Activated effector memory CD4-positive, alpha-beta T cell treated with anti-CD3 and anti-CD28 coated beads, Interleukin-2, amount 50 U/mL, for 16 hours (primary cell): ENCODE measurements around the gene CDH1.

Source experiments
- DNase-seq: peaks from one replicate; pipeline ENCODE4 v3.0.0-alpha.2; 2020

The CDH1 gene

DNA sequence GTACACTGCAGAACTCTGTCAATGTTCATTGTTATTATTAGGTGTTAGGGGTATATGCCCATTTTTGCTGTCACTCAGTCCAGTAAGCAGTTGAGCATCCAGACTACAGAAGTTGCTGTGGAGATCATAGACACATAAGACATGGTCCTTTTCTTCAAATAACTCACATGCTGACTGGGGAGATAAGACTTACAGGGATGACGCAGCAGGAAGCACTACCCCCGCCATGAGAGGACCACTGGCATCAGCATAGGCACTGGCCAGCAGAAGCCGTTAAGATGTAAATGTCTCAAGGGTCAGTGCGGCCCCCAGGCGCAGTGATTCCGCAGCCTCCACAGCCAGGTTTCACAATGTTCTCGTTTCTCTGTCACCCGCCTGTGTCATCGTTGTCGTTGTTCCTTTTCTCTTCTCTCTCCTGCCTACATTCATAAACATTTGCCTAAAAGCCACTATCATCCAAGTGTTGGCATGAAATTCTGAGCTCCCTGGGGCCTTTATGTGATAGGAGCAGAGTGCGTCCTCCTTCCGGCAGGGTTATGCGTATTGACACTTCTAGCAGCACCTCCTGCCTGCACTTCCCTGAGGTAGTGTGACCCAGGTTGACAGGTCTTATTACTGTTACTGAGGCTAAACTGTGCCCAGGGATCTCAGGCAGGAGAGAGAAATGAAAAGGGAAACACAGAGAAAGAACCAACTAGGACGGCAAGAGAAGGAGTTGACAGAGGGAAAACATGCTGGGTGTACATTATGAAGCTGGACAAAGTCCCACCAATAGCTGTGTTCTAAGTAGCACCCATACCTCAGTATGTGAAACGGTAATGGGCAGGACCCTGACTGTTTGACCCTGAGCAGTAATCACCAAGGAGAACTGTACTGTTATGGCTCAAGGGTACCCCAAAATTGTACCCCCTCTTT, 124.1 kb downstream of the CDH1 start:
- DNase-seq: no peak

DNA sequence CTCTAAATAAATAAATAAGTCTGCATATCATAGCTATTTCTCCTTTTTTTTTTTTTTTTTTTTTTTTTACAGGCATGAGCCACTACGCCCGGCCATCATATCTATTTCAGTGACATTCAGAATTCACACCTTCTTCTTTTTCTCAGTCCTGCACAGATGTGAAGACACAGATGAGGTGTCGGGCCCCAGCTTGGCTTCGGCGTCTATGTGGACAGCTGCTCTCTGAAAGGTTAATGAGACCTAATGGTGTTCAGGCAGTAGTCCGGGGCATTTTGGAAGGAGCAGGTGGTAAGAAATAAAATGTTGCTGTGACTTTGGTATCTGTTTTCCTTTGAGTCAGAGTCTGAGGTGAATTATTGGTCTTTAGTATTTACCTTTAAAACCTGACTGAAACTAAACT, 129.8 kb downstream of the CDH1 start:
- DNase-seq: no peak

GRCh38 chr16:68869492-68870088, 132.5 kb downstream of the CDH1 start:
- no peak for DNase-seq

DNA sequence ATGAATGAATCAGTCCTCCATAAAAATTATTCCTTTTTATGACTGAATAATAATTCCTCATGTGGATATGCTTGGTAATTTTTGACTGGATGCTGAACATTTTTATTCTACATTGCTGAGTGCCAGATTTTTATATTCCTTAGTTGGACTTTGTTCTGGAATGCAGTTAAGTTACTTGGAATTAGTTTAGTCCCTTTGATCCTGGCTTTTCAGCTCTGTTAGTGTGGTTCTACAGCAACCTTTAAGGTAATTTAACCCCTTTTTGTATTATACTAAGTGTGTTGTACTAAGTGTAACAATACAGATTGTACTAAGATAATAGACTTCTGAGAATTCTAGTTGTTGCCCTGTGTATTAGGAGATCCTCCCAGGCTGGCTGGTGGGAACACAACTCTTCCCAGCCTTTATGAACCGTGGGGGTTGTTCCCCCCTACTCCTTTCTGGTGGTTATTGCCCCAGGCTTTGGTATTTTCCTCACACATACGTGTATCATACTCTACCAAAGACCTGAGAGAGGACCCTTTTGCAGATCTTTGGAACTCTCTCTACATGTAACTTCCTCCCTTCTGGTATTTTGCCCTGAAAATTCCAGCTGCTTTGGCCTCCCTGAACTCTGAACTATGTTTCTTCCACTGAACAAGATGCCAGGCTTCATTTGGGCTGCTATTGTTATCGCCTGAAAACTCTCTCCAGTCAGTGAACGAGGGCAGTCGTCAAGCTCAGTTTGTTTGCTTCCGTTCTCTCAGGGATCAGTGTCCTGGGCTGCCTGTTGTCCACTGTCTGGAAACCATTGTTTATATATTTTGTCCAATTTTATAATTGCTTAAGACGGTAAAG, 136.8 kb downstream of the CDH1 start:
- no peak for DNase-seq

- no peak for DNase-seq
Measured at GRCh38 chr16:68875871-68876270, 138.8 kb downstream of the CDH1 start.

- DNase-seq: no peak
Measured at GRCh38 chr16:68883685-68884084, 146.6 kb downstream of the CDH1 start.

GRCh38 chr16:68884401-68884800, 147.3 kb downstream of the CDH1 start:
- no peak for DNase-seq
